GM12878 (cell line): ENCODE results near the gene TMEM94. TPM values are rescaled to one million over a fixed set of nuclear protein-coding genes. Genes with fewer than 3 reads are reported as not detected.
A peak's percentile ranks its signal among the peaks of the same experiment; 100 is the strongest.

Experiments
- ATAC-seq: fragments of 200-7000 bp; cut with Tn5 transposase; 3 replicates; pipeline ENCODE4 v1.9.1; 2020; ENCODE audit warnings: mild to moderate bottlenecking, moderate library complexity
- BruUV-seq: library from RNA; stranded (reverse); fragments of 400-500 nt; replicated peaks from 2 replicates; lab custom pipeline; 2021; lab: Mats Ljungman, UMichigan
- CTCF ChIA-PET: fragments of 300-600 bp; sonication (Branson Sonifier 250); formaldehyde crosslinking; extraction: SDS; loops from one replicate; lab custom pipeline; 2021; ENCODE audit warnings: inconsistent platforms; lab: Yijun Ruan, JAX
- POLR2A ChIA-PET: fragments of 350-600 bp; formaldehyde crosslinking; extraction: SDS; loops from one replicate; lab custom pipeline; 2021; ENCODE audit warnings: inconsistent platforms; lab: Charles Lee
- RAD21 ChIA-PET: fragments of 300-600 bp; sonication (Branson Sonifier 250); formaldehyde crosslinking; loops from one replicate; lab custom pipeline; 2023; ENCODE audit warnings: antibody characterized with exemption; ENCODE audit not compliant: unreplicated experiment; lab: Charles Lee
- SMC1A ChIA-PET: fragments of 300-600 bp; sonication (Branson Sonifier 250); formaldehyde crosslinking; loops from one replicate; lab custom pipeline; 2023; ENCODE audit not compliant: unreplicated experiment, uncharacterized antibody; lab: Charles Lee
- DNase-seq: peaks from one replicate; pipeline ENCODE4 v3.0.0-alpha.2; 2011; ENCODE audit warnings: low read depth, low spot score
- FAIRE-seq: peaks from 3 replicates; lab custom pipeline; 2011; peaks lifted over from hg19 to GRCh38; lab: Jason Lieb, UNC
- H2AFZ ChIP-seq: 2 replicates; pipeline ENCODE4 v1.6.0; 2011; ENCODE audit warnings: low read depth, low read length, control low read depth; ENCODE audit not compliant: control insufficient read depth
- H3K27ac ChIP-seq: 2 replicates; pipeline ENCODE4 v1.5.1; 2011; ENCODE audit warnings: control low read depth; ENCODE audit not compliant: control insufficient read depth, insufficient read depth
- H3K27me3 ChIP-seq, 2 experiments: replicated peaks in 1 of 2; 2 replicates each; pipeline versions ENCODE4 v1.6.0 to v1.6.1; 2011; ENCODE audit warnings: low read length in 1 of 2; ENCODE audit not compliant: control insufficient read depth in 2 of 2, insufficient read depth in 2 of 2
- H3K36me3 ChIP-seq, 2 experiments: 2 replicates each; pipeline ENCODE4 v1.5.1; 2011; ENCODE audit warnings: low read length in 1 of 2; ENCODE audit not compliant: control insufficient read depth in 2 of 2, insufficient read depth in 2 of 2
- H3K4me1 ChIP-seq: 2 replicates; pipeline ENCODE4 v1.6.1; 2011; ENCODE audit warnings: mild to moderate bottlenecking, low read length, moderate library complexity, mixed read lengths; ENCODE audit not compliant: control insufficient read depth, insufficient read depth
- H3K4me2 ChIP-seq: 2 replicates; pipeline ENCODE4 v1.6.0; 2011; ENCODE audit warnings: control low read depth; ENCODE audit not compliant: control insufficient read depth, insufficient read depth
- H3K4me3 ChIP-seq: fragments of 200-600 bp; sonication (generic); 2 replicates; pipeline ENCODE4 v1.5.1; 2016
- H3K79me2 ChIP-seq: 2 replicates; pipeline ENCODE4 v1.6.0; 2011; ENCODE audit warnings: low read length; ENCODE audit not compliant: control insufficient read depth, insufficient read depth
- H3K9ac ChIP-seq: 2 replicates; pipeline ENCODE4 v1.8.0; 2011; ENCODE audit warnings: low read length, control low read depth, mixed read lengths; ENCODE audit not compliant: control insufficient read depth, insufficient read depth
- H3K9me3 ChIP-seq: replicated peaks from 3 replicates; pipeline ENCODE4 v1.5.1; 2011; ENCODE audit warnings: mild to moderate bottlenecking, low read length; ENCODE audit not compliant: control insufficient read depth, insufficient read depth
- H4K20me1 ChIP-seq: 2 replicates; pipeline ENCODE4 v1.6.0; 2011; ENCODE audit not compliant: control insufficient read depth, insufficient read depth
- CHD2 ChIP-seq: IDR thresholded peaks from 2 replicates; pipeline ENCODE4 v1.6.1; 2011; ENCODE audit warnings: low read depth, low read length, improper control_type of control experiment, borderline replicate concordance
- CREM ChIP-seq: IDR thresholded peaks from 2 replicates; pipeline ENCODE4 v1.6.1; 2014; ENCODE audit warnings: antibody characterized with exemption, low read depth
- ETV6 ChIP-seq, 2 experiments: fragments of 450-650 bp in 1 of 2; IDR thresholded peaks in 1 of 2; conservative IDR thresholded peaks in 1 of 2; 2 replicates each; pipeline ENCODE4 v1.6.1; 2014; ENCODE audit warnings: antibody characterized with exemption in 1 of 2, borderline replicate concordance in 1 of 2, low read depth in 1 of 2, mild to moderate bottlenecking in 1 of 2, moderate library complexity in 1 of 2
- FOXM1 ChIP-seq: IDR thresholded peaks from 2 replicates; pipeline ENCODE4 v1.6.1; 2012; ENCODE audit warnings: low read depth, mild to moderate bottlenecking, inconsistent platforms, low read length, moderate library complexity
- GABPA ChIP-seq: IDR thresholded peaks from 2 replicates; pipeline ENCODE4 v1.6.1; 2014; ENCODE audit warnings: antibody characterized with exemption, low read depth, mild to moderate bottlenecking, inconsistent platforms
- IKZF1 ChIP-seq: fragments of 450-650 bp; conservative IDR thresholded peaks from 2 replicates; pipeline ENCODE4 v1.6.1; 2017; ENCODE audit warnings: antibody characterized with exemption, mild to moderate bottlenecking
- NR2F1 ChIP-seq: fragments of 450-650 bp; conservative IDR thresholded peaks from 2 replicates; pipeline ENCODE4 v1.6.1; 2017; ENCODE audit warnings: mild to moderate bottlenecking
- RUNX3 ChIP-seq: IDR thresholded peaks from 2 replicates; pipeline ENCODE4 v1.6.1; 2012; ENCODE audit warnings: low read length, inconsistent platforms
- SPI1 ChIP-seq: IDR thresholded peaks from 2 replicates; pipeline ENCODE4 v1.6.1; 2011; ENCODE audit warnings: low read depth, mild to moderate bottlenecking, low read length, moderate library complexity, borderline replicate concordance; ENCODE audit not compliant: insufficient read depth
- SRF ChIP-seq, 2 experiments: IDR thresholded peaks; 2 replicates each; pipeline ENCODE4 v1.6.1; 2011; ENCODE audit warnings: low read depth in 2 of 2, low read length in 2 of 2, mild to moderate bottlenecking in 1 of 2, moderate library complexity in 1 of 2
- TCF7 ChIP-seq: IDR thresholded peaks from 2 replicates; pipeline ENCODE4 v1.6.1; 2014; ENCODE audit warnings: antibody characterized with exemption, borderline replicate concordance
- YBX1 ChIP-seq: fragments of 450-650 bp; IDR thresholded peaks from 2 replicates; pipeline ENCODE4 v1.6.1; 2016; ENCODE audit warnings: antibody characterized with exemption
- WGBS: methylation state at CpG from one replicate; pipeline ENCODE4 v1.1.6; 2016; ENCODE audit warnings: low lambda C conversion rate; ENCODE audit not compliant: insufficient replicate concordance, insufficient coverage; ENCODE audit errors: missing lambda C conversion rate; 5-methylcytosine and 5-hydroxymethylcytosine counted together
- in situ Hi-C: fragments of 300-500 bp; cut with MboI; formaldehyde crosslinking; loops from 9 replicates; pipeline ENCODE4 v1.14.3; 2018; ENCODE audit warnings: mixed read lengths
- intact Hi-C: fragments of 100-400 bp; cut with micrococcal nuclease; formaldehyde crosslinking; loops from one replicate; pipeline ENCODE4 v1.14.2; 2022; ENCODE audit not compliant: unreplicated experiment
- polyA plus RNA-seq, 11 experiments: library from polyadenylated mRNA; depleted of rRNA in 4 of 11; unstranded in 6 of 11; stranded (reverse) in 5 of 11; fragments of >200 nt; fragmentation: Nextera tagmentation in 4 of 11; fragmentation: Illumina TruSeq in 1 of 11; extraction: Ambion mirVana in 4 of 11; extraction: Trizol in 1 of 11; gene quantifications; 1 replicate in 1 of 11; 2 replicates in 10 of 11; pipeline versions ENCODE4 v1.2.1 to v1.2.3, GENCODE V29; 2011 to 2016; ENCODE audit warnings: inconsistent platforms in 2 of 11, missing spikeins in 2 of 11, low read depth in 1 of 11
- total RNA-seq, 4 experiments: library from RNA; depleted of rRNA in 3 of 4; stranded (reverse); fragments of >200 nt in 3 of 4; fragmentation: Illumina TruSeq in 1 of 4; extraction: Trizol in 1 of 4; gene quantifications; 2 replicates each; pipeline versions ENCODE4 v1.2.1 to v1.2.3, GENCODE V29; 2013 to 2021
- TF ChIP-seq, protein P1 (sequence below): fragments of 450-650 bp; IDR thresholded peaks from 2 replicates; pipeline ENCODE4 v1.6.1; 2016; ENCODE audit warnings: mild to moderate bottlenecking, moderate library complexity, borderline replicate concordance
- TF ChIP-seq, protein P2 (sequence below): fragments of 450-650 bp; conservative IDR thresholded peaks from 2 replicates; pipeline ENCODE4 v1.6.1; 2017; ENCODE audit warnings: mild to moderate bottlenecking, moderate library complexity

Gene TMEM94
- total and polyA plus RNA-seq, 10 of the 15 experiments (the other 5 are each of a cell fraction or from before 2014, with no cell fraction given), result 0.31 to 70.7 (median 24.4) TPM

DNA sequence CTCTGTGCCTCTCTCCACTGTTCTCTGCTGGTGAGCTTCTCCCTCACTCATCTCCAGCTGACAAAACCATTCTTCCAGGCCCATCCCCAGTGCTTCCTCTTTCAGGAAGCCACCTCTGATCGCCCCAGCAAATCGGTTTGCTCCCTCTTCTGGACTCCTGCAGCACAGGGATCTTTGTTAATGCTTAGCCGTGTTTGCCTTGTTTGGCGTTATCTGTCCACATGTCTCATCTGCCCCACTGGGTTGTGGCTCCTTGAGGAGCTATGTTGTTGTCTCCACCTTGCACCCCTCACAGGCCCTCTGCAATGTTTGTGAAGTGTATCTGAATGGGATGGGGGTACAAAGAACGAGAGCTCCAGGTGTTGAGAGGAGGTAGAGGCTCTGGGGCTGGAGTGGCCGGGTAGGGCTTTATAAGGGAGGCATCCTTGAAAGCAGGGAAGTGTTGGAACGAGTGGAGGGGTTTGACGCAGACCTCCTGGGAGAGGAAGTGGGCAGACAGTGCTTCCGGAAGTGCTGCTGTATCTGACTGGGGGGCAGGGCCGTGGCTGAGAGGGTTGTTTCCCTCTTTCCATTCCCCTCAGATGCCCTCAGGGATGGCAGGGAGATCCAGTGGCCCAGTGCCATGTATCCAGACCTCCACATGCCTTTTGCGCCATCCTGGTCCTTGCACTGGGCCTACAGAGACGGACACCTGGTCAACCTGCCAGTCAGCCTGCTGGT, 31.1 kb downstream of the TMEM94 start:
- BruUV-seq, result no TSS peak
- CTCF ChIA-PET, result interaction anchor here (1.1 to 2.2 kb wide), 5 partner anchors 11 to 75 kb away, joined by 3 to 6 read pairs (median 4); no protein-coding TSS in a partner anchor
- 33% methylated on average over 12 of the region's 12 CpGs for WGBS
- Histone ChIP-seq H3K9ac (peak overlapping the region; percentile 34; the same call in 1 of the 2 replicates), H3K9me3 (no peaks in the 10 kb centered on the region), H3K79me2 (no peaks in the 10 kb centered on the region), H3K27ac (peak overlapping the region; percentile 68), H4K20me1 (no peaks in the 10 kb centered on the region), H3K4me3 (no peak overlapping the region), H3K36me3 (peaks cover 0 to 3% of the 10 kb centered on the region in 2 experiments; a peak in 2 of 4 replicates), H2AFZ (peak overlapping the region; percentile 86), H3K4me2 (peak overlapping the region; percentile 57), H3K27me3 (no peaks in the 10 kb centered on the region), H3K4me1 (peaks cover 13% of the 10 kb centered on the region)
- intact Hi-C loops, result loop anchor here (2.0 kb wide), 1 partner anchor 61 kb away; no protein-coding TSS in a partner anchor
- in situ Hi-C loops, result no loop called here
- ATAC-seq, result peak; percentile 81
- SMC1A ChIA-PET, result interaction anchor here (0.7 to 1.7 kb wide), 3 partner anchors 32 to 60 kb away, joined by 3 to 8 read pairs (median 3); no protein-coding TSS in a partner anchor
- RAD21 ChIA-PET, result interaction anchor here (0.6 to 1.2 kb wide), 3 partner anchors 33 to 60 kb away, joined by 3 to 5 read pairs (median 3); no protein-coding TSS in a partner anchor
- POLR2A ChIA-PET, result no interaction called here
- peak; percentile 64 for FAIRE-seq
- no peak for DNase-seq
- TF ChIP-seq RUNX3, result peak; percentile 48
- no peak for TF ChIP-seq TCF7
- TF ChIP-seq ETV6 (conservative IDR thresholded peaks at IDR 0.05 in 1 of 2, IDR thresholded peaks at IDR 0.05 in 1 of 2; ENCODE audit: borderline replicate concordance in 1 of 2, low read depth in 1 of 2), result peak in 1 of 2 experiments; percentile 72; a peak in 2 of 4 replicates
- TF ChIP-seq FOXM1, result no peak
- peak; percentile 85 for TF ChIP-seq SPI1
- TF ChIP-seq, protein P1, sequence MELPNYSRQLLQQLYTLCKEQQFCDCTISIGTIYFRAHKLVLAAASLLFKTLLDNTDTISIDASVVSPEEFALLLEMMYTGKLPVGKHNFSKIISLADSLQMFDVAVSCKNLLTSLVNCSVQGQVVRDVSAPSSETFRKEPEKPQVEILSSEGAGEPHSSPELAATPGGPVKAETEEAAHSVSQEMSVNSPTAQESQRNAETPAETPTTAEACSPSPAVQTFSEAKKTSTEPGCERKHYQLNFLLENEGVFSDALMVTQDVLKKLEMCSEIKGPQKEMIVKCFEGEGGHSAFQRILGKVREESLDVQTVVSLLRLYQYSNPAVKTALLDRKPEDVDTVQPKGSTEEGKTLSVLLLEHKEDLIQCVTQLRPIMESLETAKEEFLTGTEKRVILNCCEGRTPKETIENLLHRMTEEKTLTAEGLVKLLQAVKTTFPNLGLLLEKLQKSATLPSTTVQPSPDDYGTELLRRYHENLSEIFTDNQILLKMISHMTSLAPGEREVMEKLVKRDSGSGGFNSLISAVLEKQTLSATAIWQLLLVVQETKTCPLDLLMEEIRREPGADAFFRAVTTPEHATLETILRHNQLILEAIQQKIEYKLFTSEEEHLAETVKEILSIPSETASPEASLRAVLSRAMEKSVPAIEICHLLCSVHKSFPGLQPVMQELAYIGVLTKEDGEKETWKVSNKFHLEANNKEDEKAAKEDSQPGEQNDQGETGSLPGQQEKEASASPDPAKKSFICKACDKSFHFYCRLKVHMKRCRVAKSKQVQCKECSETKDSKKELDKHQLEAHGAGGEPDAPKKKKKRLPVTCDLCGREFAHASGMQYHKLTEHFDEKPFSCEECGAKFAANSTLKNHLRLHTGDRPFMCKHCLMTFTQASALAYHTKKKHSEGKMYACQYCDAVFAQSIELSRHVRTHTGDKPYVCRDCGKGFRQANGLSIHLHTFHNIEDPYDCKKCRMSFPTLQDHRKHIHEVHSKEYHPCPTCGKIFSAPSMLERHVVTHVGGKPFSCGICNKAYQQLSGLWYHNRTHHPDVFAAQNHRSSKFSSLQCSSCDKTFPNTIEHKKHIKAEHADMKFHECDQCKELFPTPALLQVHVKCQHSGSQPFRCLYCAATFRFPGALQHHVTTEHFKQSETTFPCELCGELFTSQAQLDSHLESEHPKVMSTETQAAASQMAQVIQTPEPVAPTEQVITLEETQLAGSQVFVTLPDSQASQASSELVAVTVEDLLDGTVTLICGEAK, result peak; percentile 42; the same call in 1 of the 2 replicates
- TF ChIP-seq IKZF1, result peak; percentile 36; the same call in 1 of the 2 replicates
- TF ChIP-seq SRF (IDR thresholded peaks at IDR 0.05; ENCODE audit: low read depth in 2 of 2, low read length in 2 of 2), result peak in 1 of 2 experiments; percentile 38; a peak in 1 of 4 replicates
- no peak for TF ChIP-seq NR2F1
- 0 out of 2 replicates have a peak, but pooled peaks have one; percentile 40 for TF ChIP-seq CHD2
- no peak for TF ChIP-seq CREM
- peak; percentile 75 for TF ChIP-seq GABPA
- TF ChIP-seq, protein P2, sequence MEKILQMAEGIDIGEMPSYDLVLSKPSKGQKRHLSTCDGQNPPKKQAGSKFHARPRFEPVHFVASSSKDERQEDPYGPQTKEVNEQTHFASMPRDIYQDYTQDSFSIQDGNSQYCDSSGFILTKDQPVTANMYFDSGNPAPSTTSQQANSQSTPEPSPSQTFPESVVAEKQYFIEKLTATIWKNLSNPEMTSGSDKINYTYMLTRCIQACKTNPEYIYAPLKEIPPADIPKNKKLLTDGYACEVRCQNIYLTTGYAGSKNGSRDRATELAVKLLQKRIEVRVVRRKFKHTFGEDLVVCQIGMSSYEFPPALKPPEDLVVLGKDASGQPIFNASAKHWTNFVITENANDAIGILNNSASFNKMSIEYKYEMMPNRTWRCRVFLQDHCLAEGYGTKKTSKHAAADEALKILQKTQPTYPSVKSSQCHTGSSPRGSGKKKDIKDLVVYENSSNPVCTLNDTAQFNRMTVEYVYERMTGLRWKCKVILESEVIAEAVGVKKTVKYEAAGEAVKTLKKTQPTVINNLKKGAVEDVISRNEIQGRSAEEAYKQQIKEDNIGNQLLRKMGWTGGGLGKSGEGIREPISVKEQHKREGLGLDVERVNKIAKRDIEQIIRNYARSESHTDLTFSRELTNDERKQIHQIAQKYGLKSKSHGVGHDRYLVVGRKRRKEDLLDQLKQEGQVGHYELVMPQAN, result no peak
- TF ChIP-seq YBX1, result no peak
